Activated CD4-positive, alpha-beta memory T cell treated with anti-CD3 and anti-CD28 coated beads for 36 hours (primary cell): ENCODE measurements around the gene LILRA1. TPM values are rescaled to one million over a fixed set of nuclear protein-coding genes. Genes with fewer than 3 reads are reported as not detected.
"Not testable (repeated sequence)": the region's sequence is repeated elsewhere in the genome, so short reads cannot be mapped to it uniquely, and the experiment has no call there.

ENCODE experiments used
- CTCF ChIA-PET: fragments of 350-600 bp; sonication (Branson Sonifier 250); formaldehyde crosslinking; loops from one replicate; lab custom pipeline; 2021; ENCODE audit warnings: antibody characterized with exemption, inconsistent platforms; lab: Charles Lee
- POLR2A ChIA-PET: fragments of 350-600 bp; sonication (Branson Sonifier 250); formaldehyde crosslinking; loops from one replicate; lab custom pipeline; 2021; ENCODE audit warnings: antibody characterized with exemption; lab: Charles Lee
- DNase-seq: peaks from one replicate; pipeline ENCODE4 v3.0.0-alpha.2; 2020
- H3K27ac Mint-ChIP-seq: one replicate; pipeline ENCODE4 v1.8.0; 2021; ENCODE audit warnings: mixed read lengths
- H3K27me3 Mint-ChIP-seq: one replicate; pipeline ENCODE4 v1.8.0; 2021; ENCODE audit warnings: mixed read lengths
- H3K36me3 Mint-ChIP-seq: one replicate; pipeline ENCODE4 v1.8.0; 2021; ENCODE audit warnings: mixed read lengths
- H3K4me1 Mint-ChIP-seq: one replicate; pipeline ENCODE4 v1.8.0; 2021; ENCODE audit warnings: low read depth, mixed read lengths
- H3K4me3 Mint-ChIP-seq: one replicate; pipeline ENCODE4 v1.8.0; 2021; ENCODE audit warnings: mild to moderate bottlenecking, mixed read lengths
- H3K9me3 Mint-ChIP-seq: one replicate; pipeline ENCODE4 v1.8.0; 2021; ENCODE audit warnings: mixed read lengths
- intact Hi-C: fragments of 100-400 bp; cut with micrococcal nuclease; formaldehyde crosslinking; loops from one replicate; pipeline ENCODE4 v1.15.1; 2023
- total RNA-seq, 2 experiments: library from RNA; stranded (reverse); gene quantifications; one replicate each; pipeline ENCODE4 v1.2.3, GENCODE V29; 2021

LILRA1 gene
- total RNA-seq, 2 experiments from 2014 or later: not detected

DNA sequence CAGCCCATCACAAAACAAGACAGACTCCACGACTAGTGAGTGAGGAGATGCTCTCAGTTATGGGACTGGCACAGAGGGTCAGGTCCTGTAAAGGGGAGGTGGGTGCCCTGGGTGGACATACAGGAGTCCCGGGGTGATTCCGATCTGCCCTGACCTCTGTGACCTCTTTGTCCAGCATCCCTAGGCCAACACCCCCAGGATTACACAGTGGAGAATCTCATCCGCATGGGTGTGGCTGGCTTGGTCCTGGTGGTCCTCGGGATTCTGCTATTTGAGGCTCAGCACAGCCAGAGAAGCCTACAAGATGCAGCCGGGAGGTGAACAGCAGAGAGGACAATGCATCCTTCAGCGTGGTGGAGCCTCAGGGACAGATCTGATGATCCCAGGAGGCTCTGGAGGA is 6.4 kb upstream of the LILRA1 start:
- H3K4me3 Mint-ChIP-seq: no peak overlapping the region
- intact Hi-C loops: no loop called here
- ChIA-PET POLR2A (no interaction called here), CTCF (no interaction called here)
- peaks cover 30% of the 10 kb centered on the region for H3K27me3 Mint-ChIP-seq
- no peaks in the 10 kb centered on the region for H3K4me1 Mint-ChIP-seq
- peaks cover 11% of the 10 kb centered on the region for H3K9me3 Mint-ChIP-seq
- H3K36me3 Mint-ChIP-seq: no peaks in the 10 kb centered on the region
- no peak for DNase-seq
- no peak overlapping the region for H3K27ac Mint-ChIP-seq

GRCh38 chr19:54593931-54594626 is 647 bp downstream of the LILRA1 start:
- H3K36me3 Mint-ChIP-seq, CTCF ChIA-PET, DNase-seq, H3K27ac Mint-ChIP-seq, H3K4me3 Mint-ChIP-seq, H3K4me1 Mint-ChIP-seq, POLR2A ChIA-PET, intact Hi-C loops: not testable (repeated sequence)
- peaks cover 13% of the 10 kb centered on the region for H3K27me3 Mint-ChIP-seq
- peaks cover 11% of the 10 kb centered on the region for H3K9me3 Mint-ChIP-seq

GRCh38 chr19:54594737-54595136 is 1.3 kb downstream of the LILRA1 start:
- DNase-seq: no peak
- H3K4me3 Mint-ChIP-seq: no peak overlapping the region
- POLR2A ChIA-PET: no interaction called here
- CTCF ChIA-PET: no interaction called here
- no peaks in the 10 kb centered on the region for H3K36me3 Mint-ChIP-seq
- peaks cover 11% of the 10 kb centered on the region for H3K9me3 Mint-ChIP-seq
- H3K27ac Mint-ChIP-seq: no peak overlapping the region
- intact Hi-C loops: no loop called here
- peaks cover 13% of the 10 kb centered on the region for H3K27me3 Mint-ChIP-seq
- no peaks in the 10 kb centered on the region for H3K4me1 Mint-ChIP-seq

GRCh38 chr19:54595680-54596436 is 2.4 kb downstream of the LILRA1 start:
- H3K9me3 Mint-ChIP-seq, intact Hi-C loops: not testable (repeated sequence)

DNA sequence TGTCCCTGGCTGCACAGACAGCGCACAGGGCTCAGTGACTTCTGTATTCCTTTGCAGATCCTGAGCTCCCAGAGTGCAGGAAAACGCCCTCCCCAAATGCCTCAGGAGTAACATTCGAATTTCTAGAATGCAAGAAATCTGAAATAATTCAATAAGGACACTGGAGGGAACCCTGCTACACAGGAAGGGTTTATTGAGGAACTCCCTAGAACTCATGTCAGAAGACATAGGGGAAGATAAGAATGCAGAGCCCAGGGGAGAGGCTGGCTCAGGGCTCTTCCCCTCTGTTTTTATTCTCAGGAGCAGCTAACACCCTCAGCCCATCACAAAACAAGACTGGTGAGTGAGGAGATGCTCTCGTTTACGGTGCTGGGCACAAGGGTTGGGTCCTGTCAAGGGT is 6.8 kb downstream of the LILRA1 start:
- no peak overlapping the region for H3K27ac Mint-ChIP-seq
- H3K36me3 Mint-ChIP-seq: no peaks in the 10 kb centered on the region
- H3K4me1 Mint-ChIP-seq: no peaks in the 10 kb centered on the region

More at GRCh38 chr19:54595680-54596436, 2.4 kb downstream of the LILRA1 start:
- POLR2A ChIA-PET, H3K27ac Mint-ChIP-seq, H3K4me1 Mint-ChIP-seq, DNase-seq, H3K4me3 Mint-ChIP-seq, H3K36me3 Mint-ChIP-seq, CTCF ChIA-PET: not testable (repeated sequence)
- peaks cover 20% of the 10 kb centered on the region for H3K27me3 Mint-ChIP-seq

DNA sequence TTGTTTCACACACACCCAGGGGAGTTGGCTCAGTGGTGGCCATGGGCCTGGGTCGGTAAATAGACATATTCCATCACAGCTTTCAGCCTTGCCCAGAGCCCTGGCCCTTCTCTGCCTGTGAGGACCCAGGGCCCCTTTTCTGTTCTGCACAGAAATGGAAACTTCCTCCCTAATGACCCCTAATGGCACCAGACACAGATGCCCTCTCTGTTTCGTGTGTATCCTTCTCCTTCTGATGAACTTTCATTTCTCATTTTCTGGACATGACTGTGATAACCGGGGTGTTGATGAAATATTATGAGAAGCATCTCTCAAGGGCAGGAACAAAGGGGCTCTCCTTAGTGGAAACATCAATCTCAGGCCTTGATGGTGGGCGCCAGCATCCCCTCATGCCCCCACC is 12.8 kb downstream of the LILRA1 start:
- CTCF ChIA-PET: no interaction called here
- no peaks in the 10 kb centered on the region for H3K36me3 Mint-ChIP-seq
- H3K4me3 Mint-ChIP-seq: no peak overlapping the region
- H3K9me3 Mint-ChIP-seq: peaks cover 10% of the 10 kb centered on the region
- POLR2A ChIA-PET: no interaction called here
- no peak for DNase-seq
- no peak overlapping the region for H3K27ac Mint-ChIP-seq
- intact Hi-C loops: no loop called here
- no peaks in the 10 kb centered on the region for H3K4me1 Mint-ChIP-seq
- peaks cover 27% of the 10 kb centered on the region for H3K27me3 Mint-ChIP-seq

More for the DNA sequence above, 6.8 kb downstream of the LILRA1 start:
- CTCF ChIA-PET: no interaction called here
- no peak overlapping the region for H3K4me3 Mint-ChIP-seq
- intact Hi-C loops: no loop called here
- no peak for DNase-seq
- POLR2A ChIA-PET: no interaction called here
- peaks cover 3% of the 10 kb centered on the region for H3K9me3 Mint-ChIP-seq
- peaks cover 24% of the 10 kb centered on the region for H3K27me3 Mint-ChIP-seq

DNA sequence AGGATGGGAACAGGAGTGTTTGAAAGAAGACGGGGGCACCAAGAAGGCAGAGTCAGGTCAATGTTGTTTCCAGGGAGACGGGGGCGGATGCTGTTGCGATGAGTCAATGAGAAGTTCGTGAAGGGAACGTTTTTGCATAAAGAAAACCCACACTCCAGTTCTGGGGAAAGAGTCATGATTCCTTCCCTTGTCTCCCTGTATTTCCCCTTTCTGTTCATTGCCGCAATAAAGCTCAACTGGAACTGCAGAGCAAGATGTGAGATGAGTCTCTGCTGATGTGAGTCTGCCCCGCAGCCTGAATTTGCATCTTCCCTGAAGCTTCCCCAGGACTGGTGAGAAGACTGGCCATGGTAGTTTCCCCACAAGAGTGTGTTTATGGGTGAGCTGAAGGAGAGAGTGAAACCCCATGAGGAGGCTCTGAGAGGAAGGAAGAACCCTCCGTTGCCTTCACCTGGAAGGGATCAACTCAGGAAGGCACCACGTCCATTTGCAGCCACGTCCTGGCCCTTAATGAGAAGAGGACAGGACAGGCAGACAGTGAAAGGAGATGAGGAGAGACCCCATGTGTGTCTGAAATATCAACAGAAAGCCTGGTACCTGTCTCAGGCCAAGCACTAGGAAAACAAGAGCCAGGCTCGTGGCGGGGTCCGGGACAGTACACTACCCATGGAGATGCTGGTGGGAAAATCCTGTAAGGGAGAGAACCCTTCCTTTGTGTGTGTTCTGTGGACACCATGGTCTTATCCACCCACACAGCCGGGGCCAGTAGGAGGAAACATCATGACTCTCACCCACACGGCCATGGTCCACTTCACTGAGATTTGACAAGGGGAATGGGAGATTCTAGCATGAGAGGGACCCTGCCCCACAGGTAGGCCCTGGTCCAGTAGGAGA is 13.7 kb downstream of the LILRA1 start:
- DNase-seq: peak; percentile 21
- no peaks in the 10 kb centered on the region for H3K36me3 Mint-ChIP-seq
- intact Hi-C loops: no loop called here
- peaks cover 10% of the 10 kb centered on the region for H3K9me3 Mint-ChIP-seq
- ChIA-PET POLR2A (no interaction called here), CTCF (no interaction called here)
- H3K27me3 Mint-ChIP-seq: peaks cover 28% of the 10 kb centered on the region
- no peak overlapping the region for H3K4me3 Mint-ChIP-seq
- no peaks in the 10 kb centered on the region for H3K4me1 Mint-ChIP-seq
- no peak overlapping the region for H3K27ac Mint-ChIP-seq

GRCh38 chr19:54607785-54608150 is 14.3 kb downstream of the LILRA1 start:
- Mint-ChIP-seq H3K27ac (no peak overlapping the region), H3K9me3 (peaks cover 10% of the 10 kb centered on the region), H3K27me3 (peaks cover 28% of the 10 kb centered on the region), H3K36me3 (no peaks in the 10 kb centered on the region), H3K4me3 (no peak overlapping the region), H3K4me1 (no peaks in the 10 kb centered on the region)
- POLR2A ChIA-PET: no interaction called here
- DNase-seq: no peak
- intact Hi-C loops: no loop called here
- CTCF ChIA-PET: no interaction called here

- Mint-ChIP-seq H3K9me3 (peaks cover 10% of the 10 kb centered on the region), H3K4me1 (no peaks in the 10 kb centered on the region), H3K36me3 (no peaks in the 10 kb centered on the region), H3K27me3 (peaks cover 28% of the 10 kb centered on the region), H3K4me3 (no peak overlapping the region), H3K27ac (no peak overlapping the region)
- intact Hi-C loops: no loop called here
- POLR2A ChIA-PET: no interaction called here
- no peak for DNase-seq
- CTCF ChIA-PET: no interaction called here
Measured at GRCh38 chr19:54608205-54608604, 14.8 kb downstream of the LILRA1 start.

- Mint-ChIP-seq H3K36me3 (no peaks in the 10 kb centered on the region), H3K27ac (no peak overlapping the region), H3K27me3 (peaks cover 28% of the 10 kb centered on the region), H3K9me3 (peaks cover 10% of the 10 kb centered on the region), H3K4me3 (no peak overlapping the region), H3K4me1 (no peaks in the 10 kb centered on the region)
- ChIA-PET CTCF (no interaction called here), POLR2A (no interaction called here)
- DNase-seq: no peak
- intact Hi-C loops: no loop called here
Measured at GRCh38 chr19:54608792-54609191, 15.4 kb downstream of the LILRA1 start.

- intact Hi-C loops: no loop called here
- H3K9me3 Mint-ChIP-seq: peaks cover 10% of the 10 kb centered on the region
- peaks cover 28% of the 10 kb centered on the region for H3K27me3 Mint-ChIP-seq
- H3K36me3 Mint-ChIP-seq: no peaks in the 10 kb centered on the region
- no peak overlapping the region for H3K27ac Mint-ChIP-seq
- CTCF ChIA-PET: no interaction called here
- no peak overlapping the region for H3K4me3 Mint-ChIP-seq
- H3K4me1 Mint-ChIP-seq: no peaks in the 10 kb centered on the region
- DNase-seq: no peak
- POLR2A ChIA-PET: no interaction called here
Measured at GRCh38 chr19:54609356-54609791, 15.9 kb downstream of the LILRA1 start.

- DNase-seq: no peak
- peaks cover 11% of the 10 kb centered on the region for H3K27me3 Mint-ChIP-seq
- no peaks in the 10 kb centered on the region for H3K36me3 Mint-ChIP-seq
- no peak overlapping the region for H3K27ac Mint-ChIP-seq
- peaks cover 9% of the 10 kb centered on the region for H3K9me3 Mint-ChIP-seq
- ChIA-PET CTCF (no interaction called here), POLR2A (no interaction called here)
- no peaks in the 10 kb centered on the region for H3K4me1 Mint-ChIP-seq
- no peak overlapping the region for H3K4me3 Mint-ChIP-seq
- intact Hi-C loops: no loop called here
Measured at GRCh38 chr19:54612428-54612827, 19.0 kb downstream of the LILRA1 start.
